ENCODE results near the gene PYDC2.

Gene PYDC2

GRCh38 chr3:191441687-191442086, 19.3 kb upstream of the PYDC2 start:
- no peak overlapping the region for H3K18ac ChIP-seq (ENCODE audit: low read length)
- no peaks in the 10 kb centered on the region for H3K36me3 ChIP-seq (ENCODE audit: control insufficient read depth, insufficient read depth, low read length)
- no peaks in the 10 kb centered on the region for H3K79me2 ChIP-seq (ENCODE audit: control insufficient read depth, insufficient read depth, low read length)
- no peak overlapping the region for H4K8ac ChIP-seq (ENCODE audit: low read depth, low read length)
- no peak overlapping the region for H3K9ac ChIP-seq (ENCODE audit: low read length)
- H3K27me3 ChIP-seq (ENCODE audit: insufficient read depth, low read length, poor library complexity): no peaks in the 10 kb centered on the region
- H3K4me2 ChIP-seq (ENCODE audit: low read length): no peak overlapping the region
- no peak overlapping the region for H3K27ac ChIP-seq (ENCODE audit: low read depth, low read length)
- H3K4ac ChIP-seq (ENCODE audit: low read depth, low read length): no peak overlapping the region
- no peak overlapping the region for H3K56ac ChIP-seq (ENCODE audit: low read length)
- no peak overlapping the region for H2BK5ac ChIP-seq (ENCODE audit: low read length)
- H3K79me1 ChIP-seq (ENCODE audit: low read length): no peaks in the 10 kb centered on the region
- H2AK5ac ChIP-seq (ENCODE audit: low read length): no peak overlapping the region
- H2BK120ac ChIP-seq (ENCODE audit: low read depth, low read length): no peak overlapping the region
- no peaks in the 10 kb centered on the region for H3K4me1 ChIP-seq (ENCODE audit: control insufficient read depth, low read depth, low read length)
- H2BK15ac ChIP-seq (replicated peaks; ENCODE audit: low read depth): no peak overlapping the region
- H3K4me3 ChIP-seq (ENCODE audit: low read length): no peak overlapping the region
- no peak overlapping the region for H4K5ac ChIP-seq (ENCODE audit: low read length)
- no CpG with 5 or more reads among the region's 2 CpGs for WGBS (ENCODE audit: extremely low coverage, insufficient coverage, low lambda C conversion rate)
- DNase-seq: no peak
- no peak overlapping the region for H3K23ac ChIP-seq (ENCODE audit: low read length)

GRCh38 chr3:191444569-191444968, 16.4 kb upstream of the PYDC2 start:
- H3K27ac ChIP-seq (ENCODE audit: low read depth, low read length): no peak overlapping the region
- H3K79me2 ChIP-seq (ENCODE audit: control insufficient read depth, insufficient read depth, low read length): no peaks in the 10 kb centered on the region
- H3K18ac ChIP-seq (ENCODE audit: low read length): no peak overlapping the region
- H3K4me2 ChIP-seq (ENCODE audit: low read length): no peak overlapping the region
- H3K27me3 ChIP-seq (ENCODE audit: insufficient read depth, low read length, poor library complexity): no peaks in the 10 kb centered on the region
- DNase-seq: no peak
- H2AK5ac ChIP-seq (ENCODE audit: low read length): no peak overlapping the region
- no peak overlapping the region for H2BK15ac ChIP-seq (replicated peaks; ENCODE audit: low read depth)
- H3K79me1 ChIP-seq (ENCODE audit: low read length): no peaks in the 10 kb centered on the region
- no peak overlapping the region for H4K5ac ChIP-seq (ENCODE audit: low read length)
- no peaks in the 10 kb centered on the region for H3K36me3 ChIP-seq (ENCODE audit: control insufficient read depth, insufficient read depth, low read length)
- H3K4ac ChIP-seq (ENCODE audit: low read depth, low read length): no peak overlapping the region
- H3K4me1 ChIP-seq (ENCODE audit: control insufficient read depth, low read depth, low read length): no peaks in the 10 kb centered on the region
- H3K9ac ChIP-seq (ENCODE audit: low read length): no peak overlapping the region
- no peak overlapping the region for H3K4me3 ChIP-seq (ENCODE audit: low read length)
- H2BK5ac ChIP-seq (ENCODE audit: low read length): no peak overlapping the region
- H2BK120ac ChIP-seq (ENCODE audit: low read depth, low read length): no peak overlapping the region
- no peak overlapping the region for H3K23ac ChIP-seq (ENCODE audit: low read length)
- H4K8ac ChIP-seq (ENCODE audit: low read depth, low read length): no peak overlapping the region
- WGBS (ENCODE audit: extremely low coverage, insufficient coverage, low lambda C conversion rate): no CpG with 5 or more reads among the region's 3 CpGs
- H3K56ac ChIP-seq (ENCODE audit: low read length): no peak overlapping the region

- no peak overlapping the region for H3K27ac ChIP-seq (ENCODE audit: low read depth, low read length)
- no CpG with 5 or more reads among the region's 1 CpG for WGBS (ENCODE audit: extremely low coverage, insufficient coverage, low lambda C conversion rate)
- H4K5ac ChIP-seq (ENCODE audit: low read length): no peak overlapping the region
These were observed 11.7 kb upstream of the PYDC2 start for GRCh38 chr3:191449256-191449655.

GRCh38 chr3:191455257-191455952, 5.6 kb upstream of the PYDC2 start:
- no peak overlapping the region for H3K4ac ChIP-seq (ENCODE audit: low read depth, low read length)
- no peak overlapping the region for H2BK5ac ChIP-seq (ENCODE audit: low read length)
- WGBS (ENCODE audit: extremely low coverage, insufficient coverage, low lambda C conversion rate): no CpG with 5 or more reads among the region's 3 CpGs
- H3K18ac ChIP-seq (ENCODE audit: low read length): no peak overlapping the region
- no peak overlapping the region for H4K8ac ChIP-seq (ENCODE audit: low read depth, low read length)
- no peaks in the 10 kb centered on the region for H3K27me3 ChIP-seq (ENCODE audit: insufficient read depth, low read length, poor library complexity)
- H3K4me2 ChIP-seq (ENCODE audit: low read length): no peak overlapping the region
- no peak overlapping the region for H3K56ac ChIP-seq (ENCODE audit: low read length)
- no peak for DNase-seq
- no peaks in the 10 kb centered on the region for H3K36me3 ChIP-seq (ENCODE audit: control insufficient read depth, insufficient read depth, low read length)
- H2AK5ac ChIP-seq (ENCODE audit: low read length): no peak overlapping the region
- H3K79me2 ChIP-seq (ENCODE audit: control insufficient read depth, insufficient read depth, low read length): no peaks in the 10 kb centered on the region
- H3K79me1 ChIP-seq (ENCODE audit: low read length): no peaks in the 10 kb centered on the region
- no peak overlapping the region for H3K9ac ChIP-seq (ENCODE audit: low read length)
- H3K4me3 ChIP-seq (ENCODE audit: low read length): no peak overlapping the region
- no peak overlapping the region for H2BK15ac ChIP-seq (replicated peaks; ENCODE audit: low read depth)
- H3K4me1 ChIP-seq (ENCODE audit: control insufficient read depth, low read depth, low read length): no peaks in the 10 kb centered on the region
- no peak overlapping the region for H4K5ac ChIP-seq (ENCODE audit: low read length)
- H3K23ac ChIP-seq (ENCODE audit: low read length): no peak overlapping the region
- H2BK120ac ChIP-seq (ENCODE audit: low read depth, low read length): no peak overlapping the region
- H3K27ac ChIP-seq (ENCODE audit: low read depth, low read length): no peak overlapping the region

More at GRCh38 chr3:191449256-191449655, 11.7 kb upstream of the PYDC2 start:
- Histone ChIP-seq H3K4me1 (ENCODE audit: control insufficient read depth, low read depth, low read length) (no peaks in the 10 kb centered on the region), H3K36me3 (ENCODE audit: control insufficient read depth, insufficient read depth, low read length) (no peaks in the 10 kb centered on the region), H2BK120ac (ENCODE audit: low read depth, low read length) (no peak overlapping the region), H3K23ac (ENCODE audit: low read length) (no peak overlapping the region), H3K79me2 (ENCODE audit: control insufficient read depth, insufficient read depth, low read length) (no peaks in the 10 kb centered on the region), H3K9ac (ENCODE audit: low read length) (no peak overlapping the region), H3K4ac (ENCODE audit: low read depth, low read length) (no peak overlapping the region), H3K56ac (ENCODE audit: low read length) (no peak overlapping the region), H2BK5ac (ENCODE audit: low read length) (no peak overlapping the region), H3K4me2 (ENCODE audit: low read length) (no peak overlapping the region), H3K79me1 (ENCODE audit: low read length) (no peaks in the 10 kb centered on the region), H3K18ac (ENCODE audit: low read length) (no peak overlapping the region), H4K8ac (ENCODE audit: low read depth, low read length) (no peak overlapping the region), H3K27me3 (ENCODE audit: insufficient read depth, low read length, poor library complexity) (no peaks in the 10 kb centered on the region), H2AK5ac (ENCODE audit: low read length) (no peak overlapping the region), H3K4me3 (ENCODE audit: low read length) (no peak overlapping the region), H2BK15ac (replicated peaks; ENCODE audit: low read depth) (no peak overlapping the region)
- DNase-seq: no peak

GRCh38 chr3:191460360-191460759, 603 bp upstream of the PYDC2 start:
- Histone ChIP-seq H3K23ac (ENCODE audit: low read length) (no peak overlapping the region), H3K4me3 (ENCODE audit: low read length) (no peak overlapping the region), H3K18ac (ENCODE audit: low read length) (no peak overlapping the region), H3K4ac (ENCODE audit: low read depth, low read length) (no peak overlapping the region), H3K79me1 (ENCODE audit: low read length) (no peaks in the 10 kb centered on the region), H3K36me3 (ENCODE audit: control insufficient read depth, insufficient read depth, low read length) (no peaks in the 10 kb centered on the region), H3K27me3 (ENCODE audit: insufficient read depth, low read length, poor library complexity) (no peaks in the 10 kb centered on the region), H3K9ac (ENCODE audit: low read length) (no peak overlapping the region), H2BK15ac (replicated peaks; ENCODE audit: low read depth) (no peak overlapping the region), H3K4me1 (ENCODE audit: control insufficient read depth, low read depth, low read length) (no peaks in the 10 kb centered on the region), H3K27ac (ENCODE audit: low read depth, low read length) (no peak overlapping the region), H3K4me2 (ENCODE audit: low read length) (no peak overlapping the region), H3K56ac (ENCODE audit: low read length) (no peak overlapping the region), H2BK5ac (ENCODE audit: low read length) (no peak overlapping the region), H4K5ac (ENCODE audit: low read length) (no peak overlapping the region), H2BK120ac (ENCODE audit: low read depth, low read length) (no peak overlapping the region), H3K79me2 (ENCODE audit: control insufficient read depth, insufficient read depth, low read length) (no peaks in the 10 kb centered on the region), H4K8ac (ENCODE audit: low read depth, low read length) (no peak overlapping the region), H2AK5ac (ENCODE audit: low read length) (no peak overlapping the region)
- no CpG with 5 or more reads among the region's 2 CpGs for WGBS (ENCODE audit: extremely low coverage, insufficient coverage, low lambda C conversion rate)
- no peak for DNase-seq

- Histone ChIP-seq H2AK5ac (ENCODE audit: low read length) (no peak overlapping the region), H3K79me1 (ENCODE audit: low read length) (no peaks in the 10 kb centered on the region), H3K18ac (ENCODE audit: low read length) (no peak overlapping the region), H3K9ac (ENCODE audit: low read length) (no peak overlapping the region), H3K4me3 (ENCODE audit: low read length) (no peak overlapping the region), H4K5ac (ENCODE audit: low read length) (no peak overlapping the region), H2BK5ac (ENCODE audit: low read length) (no peak overlapping the region), H4K8ac (ENCODE audit: low read depth, low read length) (no peak overlapping the region), H3K4ac (ENCODE audit: low read depth, low read length) (no peak overlapping the region), H2BK15ac (replicated peaks; ENCODE audit: low read depth) (no peak overlapping the region), H3K27ac (ENCODE audit: low read depth, low read length) (no peak overlapping the region), H3K4me1 (ENCODE audit: control insufficient read depth, low read depth, low read length) (no peaks in the 10 kb centered on the region), H3K4me2 (ENCODE audit: low read length) (no peak overlapping the region), H3K23ac (ENCODE audit: low read length) (no peak overlapping the region), H3K36me3 (ENCODE audit: control insufficient read depth, insufficient read depth, low read length) (no peaks in the 10 kb centered on the region), H3K79me2 (ENCODE audit: control insufficient read depth, insufficient read depth, low read length) (no peaks in the 10 kb centered on the region), H2BK120ac (ENCODE audit: low read depth, low read length) (no peak overlapping the region), H3K27me3 (ENCODE audit: insufficient read depth, low read length, poor library complexity) (no peaks in the 10 kb centered on the region), H3K56ac (ENCODE audit: low read length) (no peak overlapping the region)
- no peak for DNase-seq
These were observed 9.1 kb downstream of the PYDC2 start for GRCh38 chr3:191470080-191470479.
